Measurements from ENCODE around the gene TOX3.

DNA sequence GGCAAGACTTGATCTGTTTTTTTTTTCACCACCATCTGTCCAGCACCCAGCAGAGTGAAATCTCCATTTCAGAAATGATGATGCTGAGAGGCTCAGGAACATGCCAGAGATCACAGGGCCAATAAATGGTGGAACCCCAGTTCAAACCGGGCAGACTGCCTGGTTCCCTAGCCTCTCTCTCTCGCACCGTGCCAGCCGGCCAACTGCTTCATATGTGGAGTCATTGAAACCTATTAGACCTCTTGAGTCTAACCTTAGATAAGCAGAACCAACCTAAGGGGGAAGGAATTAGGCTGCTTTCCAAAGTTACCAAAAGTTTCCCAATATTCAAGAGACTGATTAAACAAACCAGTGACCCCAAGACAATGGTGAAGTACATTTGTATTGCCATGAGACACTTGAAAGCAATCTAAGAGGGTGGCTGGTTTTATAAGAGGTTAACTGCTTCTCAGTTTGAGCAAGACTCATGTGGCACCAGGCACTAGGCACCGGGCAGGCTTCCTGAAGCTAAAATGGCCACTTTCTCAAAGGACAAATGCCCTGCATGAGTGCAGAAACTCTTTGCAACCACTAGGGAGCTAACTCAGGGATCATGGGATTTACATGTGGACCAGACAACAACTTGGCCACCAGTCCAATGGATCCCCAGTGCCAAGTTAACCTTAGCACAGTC is 18.4 kb downstream of the TOX3 start:
- no peak for TF ChIP-seq POLR2A (IDR thresholded peaks at IDR 0.05)
- TF ChIP-seq EP300 (IDR thresholded peaks at IDR 0.05) = no peak

Data from gastroesophageal sphincter (tissue), 2 donors.